BLaER1 treated with 17β-estradiol and CSF1 and Interleukin-3, amounts not matched to agents 10 nM and 100 nM (cell line): Measurements from ENCODE around the gene SLC27A1.
A peak's percentile ranks its signal among the peaks of the same experiment; 100 is the strongest.

ENCODE experiments used
- H3K27ac ChIP-seq, 11 experiments: shearing (Covaris generic); formaldehyde crosslinking; 2 replicates each; pipeline ENCODE4 v1.8.1; 2022
- H3K27me3 ChIP-seq, 11 experiments: shearing (Covaris generic); formaldehyde crosslinking; 2 replicates each; pipeline ENCODE4 v1.8.1; 2022
- H3K36me3 ChIP-seq, 11 experiments: shearing (Covaris generic); formaldehyde crosslinking; 2 replicates each; pipeline ENCODE4 v1.8.1; 2022
- H3K4me1 ChIP-seq, 10 experiments: shearing (Covaris generic); formaldehyde crosslinking; 2 replicates each; pipeline ENCODE4 v1.8.1; 2022
- H3K4me2 ChIP-seq, 11 experiments: shearing (Covaris generic); formaldehyde crosslinking; 2 replicates each; pipeline ENCODE4 v1.8.1; 2022
- H3K4me3 ChIP-seq, 10 experiments: shearing (Covaris generic); formaldehyde crosslinking; 2 replicates each; pipeline ENCODE4 v1.8.1; 2022
- H3K9ac ChIP-seq, 11 experiments: shearing (Covaris generic); formaldehyde crosslinking; 2 replicates each; pipeline ENCODE4 v1.8.1; 2022
- H3K9me3 ChIP-seq, 11 experiments: shearing (Covaris generic); formaldehyde crosslinking; replicated peaks in 1 of 11; 2 replicates each; pipeline ENCODE4 v1.8.1; 2022
- H4K20me1 ChIP-seq, 11 experiments: shearing (Covaris generic); formaldehyde crosslinking; 2 replicates each; pipeline ENCODE4 v1.8.1; 2022
- Cebpa-rat ChIP-seq, 11 experiments: shearing (Covaris generic); IDR thresholded peaks; 2 replicates each; pipeline ENCODE4 v1.8.1; 2022

Gene SLC27A1

GRCh38 chr19:17487284-17488121 is 17.2 kb downstream of the SLC27A1 start:
- TF ChIP-seq Cebpa-rat (IDR thresholded peaks at IDR 0.05) = no peak
- Histone ChIP-seq H3K36me3 (peaks cover 0 to 41% (median 0%) of the 10 kb centered on the region in 11 experiments; a peak in 10 of 22 replicates), H4K20me1 (peaks cover 0 to 54% (median 0%) of the 10 kb centered on the region in 11 experiments; a peak in 6 of 22 replicates), H3K27ac (peak overlapping the region in 9 of 11 experiments; percentile 37 to 84 (median 71); a peak in 17 of 22 replicates), H3K9ac (peak overlapping the region in 10 of 11 experiments; percentile 41 to 69 (median 60); a peak in 19 of 22 replicates), H3K4me2 (peak overlapping the region; percentile 81 to 97 (median 91)), H3K9me3 (no peaks in the 10 kb centered on the region), H3K27me3 (no peaks in the 10 kb centered on the region), H3K4me3 (peak overlapping the region in 3 of 10 experiments; percentile 19 to 61 (median 37); a peak in 5 of 20 replicates), H3K4me1 (peaks cover 65 to 99% (median 91%) of the 10 kb centered on the region in 10 experiments)

DNA sequence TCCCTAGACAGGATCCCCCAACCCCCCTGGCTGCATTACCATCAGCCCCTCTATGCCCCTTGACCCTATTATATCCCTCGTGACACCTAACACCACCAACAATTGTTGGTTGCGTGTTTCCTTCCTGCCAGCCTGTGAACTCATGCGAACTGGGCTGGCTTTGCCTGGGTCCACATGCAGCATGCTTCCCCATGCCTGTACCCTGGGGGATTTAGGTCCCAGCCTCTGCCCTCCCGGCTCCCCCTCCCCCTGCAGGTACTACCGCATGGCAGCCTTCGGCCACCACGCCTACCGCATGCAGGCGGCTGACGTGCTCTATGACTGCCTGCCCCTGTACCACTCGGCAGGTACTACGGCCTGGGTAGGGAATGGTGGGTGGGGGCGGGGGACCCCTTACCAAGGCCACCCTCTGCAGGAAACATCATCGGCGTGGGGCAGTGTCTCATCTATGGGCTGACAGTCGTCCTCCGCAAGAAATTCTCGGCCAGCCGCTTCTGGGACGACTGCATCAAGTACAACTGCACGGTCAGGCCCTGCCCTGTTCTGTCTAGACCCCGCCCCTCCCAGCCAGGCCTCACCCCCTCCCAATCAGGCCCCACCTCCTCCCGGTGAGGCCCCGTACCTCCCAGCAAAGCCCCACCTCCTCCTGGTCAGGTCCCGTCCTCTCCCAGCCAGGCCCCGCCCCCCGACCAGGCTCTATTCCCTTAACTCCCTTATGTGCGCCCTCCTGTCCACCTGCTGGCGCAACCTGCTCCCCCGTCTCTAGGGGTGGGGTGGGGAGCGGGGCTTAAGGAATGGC is 18.5 kb downstream of the SLC27A1 start:
- Histone ChIP-seq H3K4me3 (peak overlapping the region in 9 of 10 experiments; percentile 18 to 61 (median 45); a peak in 15 of 20 replicates), H3K4me2 (peak overlapping the region; percentile 81 to 97 (median 91)), H4K20me1 (peaks cover 0 to 41% (median 0%) of the 10 kb centered on the region in 11 experiments; a peak in 6 of 22 replicates), H3K27ac (peak overlapping the region in 10 of 11 experiments; percentile 37 to 84 (median 71); a peak in 18 of 22 replicates), H3K4me1 (peaks cover 52 to 90% (median 81%) of the 10 kb centered on the region in 10 experiments), H3K9ac (peak overlapping the region; percentile 35 to 69 (median 58); a peak in 20 of 22 replicates), H3K9me3 (no peaks in the 10 kb centered on the region), H3K36me3 (peaks cover 0 to 41% (median 0%) of the 10 kb centered on the region in 11 experiments; a peak in 10 of 22 replicates), H3K27me3 (no peaks in the 10 kb centered on the region)
- no peak for TF ChIP-seq Cebpa-rat (IDR thresholded peaks at IDR 0.05)

DNA sequence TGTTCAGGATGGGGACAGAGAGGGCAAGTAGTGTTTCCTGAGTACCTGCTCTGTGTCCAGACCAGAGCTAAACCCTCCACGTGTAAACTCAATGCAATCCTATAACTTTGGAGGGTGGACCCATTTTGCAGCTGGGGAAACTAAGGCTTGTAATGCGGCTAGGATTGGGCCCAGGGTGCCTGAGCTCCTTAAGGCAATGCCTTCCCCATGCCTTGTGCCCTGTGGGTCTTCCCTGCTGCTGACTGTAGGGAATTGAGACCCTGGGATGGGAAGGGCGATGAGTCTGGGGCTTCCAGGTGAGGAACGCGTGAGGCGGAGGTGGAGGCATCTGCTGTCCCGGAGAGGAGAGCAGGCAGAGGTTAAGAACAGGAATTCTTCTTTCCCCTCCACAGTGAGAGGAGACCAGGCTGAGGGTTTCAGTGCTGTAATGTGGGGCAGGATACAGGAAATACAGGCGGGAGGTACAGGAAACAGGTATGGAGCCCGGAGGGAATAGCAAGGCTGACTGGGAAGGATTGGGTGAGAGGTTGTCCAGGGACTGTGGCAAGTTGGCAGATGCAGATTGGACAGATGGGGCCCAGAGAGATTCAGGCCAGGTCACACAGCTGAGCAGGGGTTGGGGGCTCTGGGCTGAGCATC is 19.2 kb downstream of the SLC27A1 start:
- Histone ChIP-seq H3K27me3 (no peaks in the 10 kb centered on the region), H3K4me2 (peak overlapping the region in 10 of 11 experiments; percentile 81 to 97 (median 90); a peak in 19 of 22 replicates), H3K36me3 (peaks cover 0 to 41% (median 0%) of the 10 kb centered on the region in 11 experiments; a peak in 10 of 22 replicates), H3K4me3 (no peak overlapping the region), H4K20me1 (peaks cover 0 to 39% (median 0%) of the 10 kb centered on the region in 11 experiments; a peak in 6 of 22 replicates), H3K9ac (peak overlapping the region in 6 of 11 experiments; percentile 1 to 69 (median 16); a peak in 6 of 22 replicates), H3K4me1 (peaks cover 45 to 88% (median 79%) of the 10 kb centered on the region in 10 experiments), H3K27ac (peak overlapping the region in 7 of 11 experiments; percentile 31 to 84 (median 57); a peak in 12 of 22 replicates), H3K9me3 (no peaks in the 10 kb centered on the region)
- no peak for TF ChIP-seq Cebpa-rat (IDR thresholded peaks at IDR 0.05)

DNA sequence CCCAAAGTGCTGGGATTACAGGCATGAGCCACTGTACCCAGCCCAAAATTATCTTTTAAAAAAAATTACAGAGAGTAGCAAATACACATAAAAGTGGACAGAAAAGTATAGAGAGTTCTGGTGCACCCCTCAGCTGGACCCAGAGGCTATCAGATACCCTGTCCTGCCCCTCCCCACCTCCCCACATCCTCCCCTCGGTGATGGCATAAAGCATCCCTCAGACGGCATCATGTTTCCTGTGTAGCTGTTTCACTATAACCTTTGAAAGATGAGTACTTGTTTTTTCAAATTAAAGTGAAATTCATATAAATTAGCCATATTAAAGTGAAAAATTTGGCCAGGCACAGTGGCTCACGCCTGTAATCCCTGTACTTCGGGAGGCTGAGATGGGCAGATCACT is 20.1 kb downstream of the SLC27A1 start:
- Histone ChIP-seq H3K27me3 (no peaks in the 10 kb centered on the region), H3K4me2 (peak overlapping the region in 8 of 11 experiments; percentile 81 to 97 (median 90); a peak in 16 of 22 replicates), H3K27ac (peak overlapping the region in 6 of 11 experiments; percentile 16 to 84 (median 37); a peak in 9 of 22 replicates), H3K36me3 (peaks cover 0 to 41% (median 0%) of the 10 kb centered on the region in 11 experiments; a peak in 10 of 22 replicates), H3K9me3 (no peaks in the 10 kb centered on the region), H3K4me1 (peaks cover 40 to 88% (median 78%) of the 10 kb centered on the region in 10 experiments), H3K4me3 (no peak overlapping the region), H4K20me1 (peaks cover 0 to 36% (median 0%) of the 10 kb centered on the region in 11 experiments; a peak in 6 of 22 replicates), H3K9ac (peak overlapping the region in 1 of 11 experiments; percentile 19; a peak in 1 of 22 replicates)
- TF ChIP-seq Cebpa-rat (IDR thresholded peaks at IDR 0.05) = no peak

- Histone ChIP-seq H3K9ac (peak overlapping the region in 5 of 11 experiments; percentile 8 to 30 (median 13); a peak in 4 of 22 replicates), H3K4me2 (peak overlapping the region in 8 of 11 experiments; percentile 81 to 97 (median 90); a peak in 14 of 22 replicates), H4K20me1 (peaks cover 0 to 38% (median 0%) of the 10 kb centered on the region in 11 experiments; a peak in 5 of 22 replicates), H3K4me1 (peaks cover 40 to 88% (median 78%) of the 10 kb centered on the region in 10 experiments), H3K36me3 (peaks cover 0 to 33% (median 0%) of the 10 kb centered on the region in 11 experiments; a peak in 9 of 22 replicates), H3K27ac (peak overlapping the region in 6 of 11 experiments; percentile 14 to 57 (median 43); a peak in 9 of 22 replicates), H3K9me3 (no peaks in the 10 kb centered on the region), H3K4me3 (no peak overlapping the region), H3K27me3 (no peaks in the 10 kb centered on the region)
- TF ChIP-seq Cebpa-rat (IDR thresholded peaks at IDR 0.05) = no peak
These were observed 21.0 kb downstream of the SLC27A1 start for GRCh38 chr19:17491287-17491686.

DNA sequence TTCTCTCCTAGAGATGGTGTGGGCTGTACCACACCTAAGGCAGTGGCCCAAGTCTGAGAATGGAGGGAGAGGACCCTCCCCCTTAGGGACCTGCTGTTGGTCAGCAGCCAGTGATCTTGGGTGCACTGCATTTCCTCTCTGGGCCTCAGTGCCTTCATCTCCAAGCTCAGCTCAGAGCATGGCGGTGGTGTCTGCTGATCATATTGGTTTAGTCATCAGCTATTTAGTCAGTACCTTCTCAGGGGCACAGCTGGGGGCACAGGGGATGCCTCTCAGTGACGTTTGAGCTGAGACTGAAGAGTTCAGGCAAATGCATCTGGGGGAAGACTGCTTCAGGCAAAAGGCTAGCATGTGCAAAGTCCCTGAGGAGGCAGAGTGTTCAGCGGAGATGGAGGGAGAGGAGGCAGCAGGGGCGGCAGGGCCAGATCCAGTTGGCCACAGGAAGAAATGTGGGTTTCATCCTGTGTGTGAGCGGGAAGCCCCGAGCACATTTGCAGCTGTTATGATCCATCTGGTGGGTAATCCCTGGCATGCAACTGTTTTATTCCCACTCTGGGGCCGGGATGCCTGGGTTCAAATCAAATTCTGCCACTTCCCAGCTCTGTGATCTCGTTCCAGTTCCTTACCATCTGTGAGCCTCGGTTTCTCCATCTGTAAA is 25.4 kb downstream of the SLC27A1 start:
- TF ChIP-seq Cebpa-rat (IDR thresholded peaks at IDR 0.05) = no peak

DNA sequence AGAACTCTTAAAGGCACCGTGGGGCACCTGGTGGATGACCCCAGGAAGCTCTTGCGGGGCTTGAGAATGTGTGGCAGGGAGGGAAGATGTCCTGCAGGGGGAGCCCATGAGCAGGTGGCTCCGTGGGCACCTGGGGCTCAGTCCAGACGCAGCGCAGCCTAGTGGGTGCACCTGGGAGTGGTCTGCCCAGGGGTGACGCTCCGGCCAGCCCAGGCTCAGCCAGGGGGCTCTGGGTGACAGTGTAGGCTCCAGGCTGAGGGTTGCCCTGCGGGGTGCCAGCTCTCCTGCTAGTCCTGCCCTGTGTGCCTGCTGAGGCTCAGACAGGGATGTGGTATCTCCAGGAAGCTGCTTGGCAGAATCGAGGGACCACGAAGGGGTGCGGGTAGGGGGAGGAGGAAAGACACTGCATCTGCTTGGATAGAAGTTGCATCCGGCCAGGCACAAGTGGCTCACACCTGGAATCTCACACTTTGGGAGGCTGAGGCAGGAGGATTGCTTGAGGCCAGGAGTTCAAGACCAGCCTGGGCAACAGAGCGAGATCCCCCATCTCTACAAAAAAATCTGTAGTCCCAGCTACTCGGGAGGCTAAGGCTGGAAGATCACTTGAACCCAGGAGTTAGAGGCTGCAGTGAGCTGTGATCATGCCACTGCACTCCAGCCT is 26.1 kb downstream of the SLC27A1 start:
- no peak overlapping the region; a peak in 2 of 20 replicates for H3K4me3 ChIP-seq
- H3K4me2 ChIP-seq = peak overlapping the region; percentile 84 to 98 (median 94)
- no peak for TF ChIP-seq Cebpa-rat (IDR thresholded peaks at IDR 0.05)

More for the DNA sequence above, 25.4 kb downstream of the SLC27A1 start:
- Histone ChIP-seq H3K4me2 (peak overlapping the region; percentile 84 to 98 (median 94); a peak in 21 of 22 replicates), H3K4me1 (peaks cover 54 to 89% (median 78%) of the 10 kb centered on the region in 10 experiments), H4K20me1 (peaks cover 0 to 30% (median 0%) of the 10 kb centered on the region in 11 experiments; a peak in 3 of 22 replicates), H3K4me3 (no peak overlapping the region), H3K9me3 (no peaks in the 10 kb centered on the region), H3K9ac (peak overlapping the region in 3 of 11 experiments; percentile 0 to 30 (median 11); a peak in 5 of 22 replicates), H3K27ac (peak overlapping the region in 7 of 11 experiments; percentile 9 to 98 (median 97); a peak in 12 of 22 replicates), H3K36me3 (peaks cover 0 to 23% (median 5%) of the 10 kb centered on the region in 11 experiments; a peak in 18 of 22 replicates), H3K27me3 (no peaks in the 10 kb centered on the region)

More for the DNA sequence above, 26.1 kb downstream of the SLC27A1 start:
- peaks cover 61 to 89% (median 78%) of the 10 kb centered on the region in 10 experiments for H3K4me1 ChIP-seq
- peak overlapping the region in 8 of 11 experiments; percentile 93 to 98 (median 97); a peak in 15 of 22 replicates for H3K27ac ChIP-seq
- peak overlapping the region in 6 of 11 experiments; percentile 30 to 84 (median 39); a peak in 8 of 22 replicates for H3K9ac ChIP-seq
- no peaks in the 10 kb centered on the region for H3K27me3 ChIP-seq
- H4K20me1 ChIP-seq = peaks cover 0 to 30% (median 0%) of the 10 kb centered on the region in 11 experiments; a peak in 3 of 22 replicates
- peaks cover 0 to 23% (median 12%) of the 10 kb centered on the region in 11 experiments; a peak in 20 of 22 replicates for H3K36me3 ChIP-seq
- H3K9me3 ChIP-seq = no peaks in the 10 kb centered on the region
